Activated CD4-positive, alpha-beta T cell treated with anti-CD3 and anti-CD28 coated beads, Interleukin-2, amount 50 U/mL, for 48 hours (primary cell): ENCODE measurements around the gene DAPL1.
"Not testable (repeated sequence)": the region's sequence is repeated elsewhere in the genome, so short reads cannot be mapped to it uniquely, and the experiment has no call there.

Source experiments
- DNase-seq, 2 experiments: peaks; one replicate each; pipeline ENCODE4 v3.0.0-alpha.2; 2020

The DAPL1 gene

GRCh38 chr2:158823486-158824237, 28.5 kb downstream of the DAPL1 start:
- DNase-seq: no peak

GRCh38 chr2:158825021-158825420, 29.9 kb downstream of the DAPL1 start:
- DNase-seq: no peak

GRCh38 chr2:158826965-158827364, 31.8 kb downstream of the DAPL1 start:
- DNase-seq: no peak

DNA sequence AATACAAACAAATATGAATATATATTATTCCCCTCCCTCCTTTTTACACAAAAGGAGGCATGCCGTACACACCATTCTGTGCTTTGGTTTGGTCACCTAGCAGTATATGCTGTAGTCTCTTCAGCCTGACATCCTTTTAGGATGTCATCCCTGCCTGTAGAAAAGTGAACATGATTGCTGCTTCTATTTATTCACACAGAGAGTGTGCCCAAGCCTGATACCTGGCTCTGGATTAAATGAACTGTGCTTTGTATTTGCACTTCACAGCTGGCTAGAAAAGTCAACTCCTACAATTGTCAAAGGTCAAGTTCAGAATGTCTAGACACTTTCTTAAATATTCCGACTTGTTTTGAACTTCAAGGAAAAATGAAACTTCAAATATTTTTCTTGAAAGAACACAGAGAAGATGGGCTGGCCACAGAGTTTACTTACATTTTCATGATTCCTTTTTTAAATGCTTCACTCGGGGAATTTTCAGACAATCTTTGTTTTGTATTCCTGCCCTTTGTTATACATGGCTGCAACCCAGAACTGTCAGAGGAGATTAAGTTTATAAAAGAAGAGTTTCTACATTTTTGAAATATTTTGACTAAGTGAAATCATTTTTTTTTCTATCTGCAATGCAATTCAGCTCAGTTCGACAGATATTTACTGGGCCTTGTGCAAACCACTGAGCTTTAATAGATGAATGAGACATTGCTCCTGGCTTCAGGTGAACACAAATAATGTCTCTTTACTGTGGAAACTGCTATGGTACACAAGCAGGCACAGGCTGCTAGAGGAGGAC, 33.5 kb downstream of the DAPL1 start:
- no peak for DNase-seq

GRCh38 chr2:158829167-158829566, 34.0 kb downstream of the DAPL1 start:
- no peak for DNase-seq

DNA sequence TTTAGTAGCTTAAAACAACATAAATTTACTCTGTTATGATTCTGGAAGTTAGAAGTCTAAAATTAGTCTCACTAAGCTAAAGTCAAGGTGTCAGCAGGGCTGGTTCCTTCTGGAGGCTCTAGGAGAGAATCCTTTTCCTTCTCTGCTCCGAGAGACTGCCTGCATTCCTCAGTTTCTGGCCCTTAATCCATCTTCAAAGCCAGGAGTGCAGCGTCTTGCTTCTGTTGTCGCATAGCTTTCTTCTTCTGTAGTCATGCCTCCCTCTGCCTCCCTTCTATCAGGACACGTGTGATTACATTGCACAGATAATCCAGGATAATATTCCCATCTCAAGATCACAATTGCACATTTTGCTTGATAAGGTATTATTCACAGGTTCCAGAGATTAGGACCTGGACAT, 35.1 kb downstream of the DAPL1 start:
- DNase-seq: no peak

DNA sequence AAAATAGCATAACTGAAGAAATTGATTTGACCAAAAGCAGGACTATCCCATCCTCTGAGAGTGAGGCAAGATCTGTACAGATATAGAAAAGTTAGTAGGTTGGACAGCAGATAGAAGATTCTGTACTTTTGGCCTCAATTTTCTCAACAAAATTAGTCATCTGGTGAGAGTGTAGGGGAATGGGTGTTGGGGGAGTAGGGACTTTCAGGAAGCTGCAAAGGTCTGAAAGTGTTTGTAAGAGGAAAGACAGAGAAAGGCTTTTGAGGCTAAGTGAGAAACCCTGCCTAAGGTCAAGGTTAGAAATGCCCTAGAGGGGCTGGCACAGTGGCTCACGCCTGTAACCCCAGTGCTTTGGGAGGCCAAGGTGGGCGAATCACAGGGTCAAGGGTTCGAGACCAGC, 40.3 kb downstream of the DAPL1 start:
- no peak for DNase-seq

GRCh38 chr2:158837645-158838044, 42.5 kb downstream of the DAPL1 start:
- no peak for DNase-seq

DNA sequence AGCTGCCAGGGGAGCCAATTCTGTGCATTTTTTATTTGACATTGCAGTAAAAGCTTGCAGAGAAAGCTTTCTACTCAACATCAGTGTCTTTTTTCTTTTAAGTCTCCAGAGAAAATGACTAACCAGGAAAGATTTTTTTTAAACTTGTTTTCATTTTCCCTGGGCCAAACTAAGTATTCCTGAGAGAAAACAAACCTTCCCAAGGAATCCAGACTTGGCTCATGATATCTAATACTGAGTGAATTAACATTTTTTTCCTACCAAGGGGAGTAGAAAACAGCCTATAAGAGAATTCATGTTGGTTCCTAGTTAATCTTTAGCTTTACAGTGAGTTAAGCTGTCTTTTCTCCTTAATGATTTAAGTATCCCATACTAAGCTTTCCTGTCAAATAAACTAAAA, 46.7 kb downstream of the DAPL1 start:
- DNase-seq: no peak

- no peak for DNase-seq
These were observed 50.3 kb downstream of the DAPL1 start for GRCh38 chr2:158845444-158845843.

- no peak for DNase-seq
These were observed 50.7 kb downstream of the DAPL1 start for GRCh38 chr2:158845859-158846258.

DNA sequence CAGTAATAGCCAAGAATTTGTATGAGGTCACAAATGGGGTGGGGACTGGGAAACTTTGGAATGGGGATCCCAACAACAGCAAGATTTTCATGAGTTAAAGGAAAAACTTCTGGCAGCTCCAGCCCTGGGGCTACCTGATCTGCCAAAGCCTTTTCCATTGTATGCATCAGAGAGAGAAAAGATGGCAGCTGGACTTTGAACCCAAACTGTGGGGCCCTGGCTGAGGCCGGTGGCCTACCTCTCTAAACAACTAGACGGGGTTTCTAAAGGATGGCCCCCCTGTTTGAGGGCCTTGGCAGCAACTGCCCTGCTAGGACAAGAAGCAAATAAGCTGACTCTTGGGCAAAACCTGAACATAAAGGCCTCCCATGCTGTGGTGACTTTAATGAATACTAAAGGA, 52.4 kb downstream of the DAPL1 start:
- not testable (repeated sequence) for DNase-seq

- DNase-seq: not testable (repeated sequence)
These were observed 53.2 kb downstream of the DAPL1 start for GRCh38 chr2:158848031-158848970.

- DNase-seq: not testable (repeated sequence)
These were observed 65.1 kb downstream of the DAPL1 start for GRCh38 chr2:158860179-158860578.

DNA sequence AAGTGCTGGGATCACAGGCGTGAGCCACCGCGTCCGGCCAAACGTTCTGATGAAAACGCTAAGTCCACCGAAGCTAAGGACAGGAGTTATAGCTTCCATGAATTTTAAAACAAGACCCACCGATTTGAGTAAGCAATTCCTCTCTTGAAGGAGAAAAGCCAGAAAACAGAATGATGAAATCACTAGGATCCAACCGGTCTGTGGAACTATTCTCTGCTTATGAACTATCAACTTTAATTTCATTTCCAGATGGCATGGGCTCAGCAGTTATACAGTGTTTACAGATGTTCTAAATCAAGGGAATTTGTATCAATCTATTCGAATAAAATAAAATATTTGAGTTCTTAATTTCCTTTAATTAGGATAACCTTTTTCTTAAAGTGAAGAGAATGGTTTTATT, 66.5 kb downstream of the DAPL1 start:
- not testable (repeated sequence) for DNase-seq

GRCh38 chr2:158865469-158865868, 70.4 kb downstream of the DAPL1 start:
- DNase-seq: not testable (repeated sequence)
